ENCODE measurements around the gene ANKRD55.
A peak's percentile ranks its signal among the peaks of the same experiment; 100 is the strongest.
"Not testable (repeated sequence)": the region's sequence is repeated elsewhere in the genome, so short reads cannot be mapped to it uniquely, and the experiment has no call there.

ANKRD55 gene

DNA sequence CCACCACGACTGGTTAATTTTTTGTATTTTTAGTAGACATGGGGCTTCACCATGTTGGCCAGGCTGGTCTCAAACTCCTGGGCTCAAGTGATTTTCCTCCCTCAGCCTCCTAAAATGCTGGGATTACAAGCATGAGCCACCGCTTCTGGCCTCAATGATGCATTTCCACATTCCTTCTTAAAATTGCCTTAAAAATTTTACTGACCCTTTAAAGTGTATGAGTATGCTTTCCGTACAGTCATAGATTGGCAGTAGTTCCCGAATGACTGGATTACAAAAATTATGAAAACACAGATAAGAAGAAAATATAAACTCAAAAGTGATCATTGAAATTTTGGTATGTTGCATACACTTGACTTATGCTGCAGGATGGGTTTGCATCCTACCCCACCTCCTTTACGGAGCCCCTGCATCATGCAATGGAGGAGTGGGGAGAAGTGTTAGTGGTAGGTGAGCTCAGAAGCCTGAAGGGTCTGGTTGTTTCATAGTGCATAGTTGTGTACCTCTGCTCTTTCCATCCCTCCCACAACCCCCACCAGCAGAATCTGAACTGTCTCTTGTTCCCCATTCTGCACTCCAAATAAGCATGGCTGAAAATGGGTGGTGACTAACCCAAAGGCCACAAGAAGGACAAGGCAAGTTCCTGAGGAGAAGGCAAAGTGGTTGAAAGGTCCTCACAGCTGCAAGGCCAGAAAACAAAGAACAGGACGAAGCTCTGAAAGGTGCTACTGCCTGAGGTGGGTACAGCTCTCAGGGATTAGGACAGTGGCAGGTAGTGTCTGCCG is 26.8 kb downstream of the ANKRD55 start:
- DNase-seq, result no peak

DNA sequence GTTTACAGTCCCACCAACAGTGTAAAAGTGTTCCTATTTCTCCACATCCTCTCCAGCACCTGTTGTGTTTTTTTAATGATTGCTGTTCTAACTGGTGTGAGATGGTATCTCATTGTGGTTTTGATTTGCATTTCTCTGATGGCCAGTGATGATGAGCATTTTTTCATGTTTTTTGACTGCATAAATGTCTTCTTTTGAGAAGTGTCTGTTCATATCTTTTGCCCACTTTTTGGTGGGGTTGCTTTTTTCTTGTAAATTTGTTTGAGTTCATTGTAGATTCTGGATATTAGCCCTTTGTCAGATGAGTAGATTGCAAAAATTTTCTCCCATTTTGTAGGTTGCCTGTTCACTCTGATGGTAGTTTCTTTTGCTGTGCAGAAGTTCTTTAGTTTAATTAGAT is 29.2 kb downstream of the ANKRD55 start:
- DNase-seq, result not testable (repeated sequence)

GRCh38 chr5:56202483-56202882 is 30.6 kb downstream of the ANKRD55 start:
- DNase-seq, result no peak

DNA sequence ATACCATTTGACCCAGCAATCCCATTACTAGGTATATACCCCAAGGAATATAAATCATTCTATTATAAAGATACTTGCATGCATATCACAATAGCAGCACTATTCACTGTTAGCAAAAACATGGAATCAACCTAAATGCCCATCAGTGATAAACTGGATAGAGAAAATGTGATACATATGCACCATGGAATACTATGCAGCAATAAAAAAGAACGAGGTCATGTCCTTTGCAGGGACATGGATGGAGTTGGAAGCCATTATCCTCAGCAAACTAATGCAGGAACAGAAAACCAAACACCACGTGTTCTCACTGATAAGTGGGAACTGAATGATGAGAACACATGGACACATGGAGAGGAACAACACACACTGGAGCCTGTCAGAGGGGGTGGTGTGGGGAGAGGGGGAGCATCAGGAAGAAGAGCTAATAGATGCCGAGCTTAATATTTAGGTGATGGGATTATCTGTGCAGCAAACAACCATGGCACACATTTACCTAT is 31.3 kb downstream of the ANKRD55 start:
- not testable (repeated sequence) for DNase-seq

DNA sequence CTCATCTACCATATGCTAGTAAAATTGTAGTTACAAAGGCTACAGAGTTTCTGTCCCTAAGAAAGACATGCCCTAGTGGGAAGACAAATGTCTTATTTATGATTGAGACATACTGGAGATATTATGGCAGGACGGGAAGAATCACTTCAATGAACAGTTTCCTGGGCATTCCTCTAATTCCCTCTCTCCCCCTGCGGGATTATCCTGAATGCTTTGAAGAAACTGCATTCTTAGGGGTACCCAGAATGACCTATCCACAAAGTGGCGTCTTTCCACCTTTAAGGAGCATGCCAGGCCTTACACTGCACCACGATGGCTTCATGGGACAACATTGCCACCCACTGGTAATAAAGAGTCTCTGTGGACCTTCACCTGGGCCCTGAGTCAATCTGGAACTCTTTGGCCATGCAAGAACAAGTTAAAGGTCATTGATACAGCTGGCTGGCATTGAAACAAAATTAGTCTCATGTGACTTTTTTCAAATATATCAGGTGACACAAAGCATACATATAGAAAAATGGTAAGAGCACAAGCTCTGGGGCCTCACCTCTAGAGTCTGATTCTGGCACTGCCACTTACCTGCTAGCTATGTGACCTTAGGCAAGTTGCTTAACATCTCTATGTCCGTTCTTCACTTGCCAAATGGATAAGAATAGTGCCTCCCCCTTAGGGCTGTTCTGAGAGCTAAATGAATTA is 32.0 kb downstream of the ANKRD55 start:
- no peak for DNase-seq

GRCh38 chr5:56195016-56195415 is 38.1 kb downstream of the ANKRD55 start:
- no peak for DNase-seq

- no peak for DNase-seq
These were observed 40.9 kb downstream of the ANKRD55 start for GRCh38 chr5:56192246-56192645.

GRCh38 chr5:56191656-56192055 is 41.5 kb downstream of the ANKRD55 start:
- no peak for DNase-seq

GRCh38 chr5:56190497-56190896 is 42.6 kb downstream of the ANKRD55 start:
- DNase-seq, result no peak

GRCh38 chr5:56185768-56186311 is 47.3 kb downstream of the ANKRD55 start:
- no peak for DNase-seq

- DNase-seq, result no peak
These were observed 49.6 kb downstream of the ANKRD55 start for GRCh38 chr5:56183506-56183905.

- no peak for DNase-seq
These were observed 53.7 kb downstream of the ANKRD55 start for GRCh38 chr5:56179442-56179841.

- DNase-seq, result no peak
These were observed 54.3 kb downstream of the ANKRD55 start for GRCh38 chr5:56178823-56179222.

- DNase-seq, result no peak
These were observed 56.1 kb downstream of the ANKRD55 start for GRCh38 chr5:56176871-56177533.

GRCh38 chr5:56176155-56176798 is 56.9 kb downstream of the ANKRD55 start:
- DNase-seq, result peak; percentile 50

- DNase-seq, result no peak
These were observed 57.6 kb downstream of the ANKRD55 start for GRCh38 chr5:56175488-56175887.

DNA sequence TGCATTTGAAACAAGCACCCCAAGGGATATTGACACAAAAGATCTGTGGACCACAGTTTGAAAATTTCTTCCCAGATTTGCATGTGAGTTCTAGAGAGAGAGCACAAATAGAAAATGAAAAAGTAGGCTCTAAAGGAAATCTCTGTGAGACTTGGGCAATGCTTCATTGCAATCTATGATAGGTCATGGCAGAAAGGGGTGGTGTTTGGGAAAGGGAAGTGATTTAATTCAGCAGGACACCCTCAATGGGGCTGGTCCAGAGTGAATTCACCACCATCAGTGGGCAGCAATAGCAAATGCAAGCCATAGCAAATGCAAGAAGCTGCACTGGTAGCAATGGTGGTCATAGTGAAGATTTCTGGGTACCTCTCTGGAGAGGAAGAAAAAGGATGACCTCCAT is 58.1 kb downstream of the ANKRD55 start:
- no peak for DNase-seq

DNA sequence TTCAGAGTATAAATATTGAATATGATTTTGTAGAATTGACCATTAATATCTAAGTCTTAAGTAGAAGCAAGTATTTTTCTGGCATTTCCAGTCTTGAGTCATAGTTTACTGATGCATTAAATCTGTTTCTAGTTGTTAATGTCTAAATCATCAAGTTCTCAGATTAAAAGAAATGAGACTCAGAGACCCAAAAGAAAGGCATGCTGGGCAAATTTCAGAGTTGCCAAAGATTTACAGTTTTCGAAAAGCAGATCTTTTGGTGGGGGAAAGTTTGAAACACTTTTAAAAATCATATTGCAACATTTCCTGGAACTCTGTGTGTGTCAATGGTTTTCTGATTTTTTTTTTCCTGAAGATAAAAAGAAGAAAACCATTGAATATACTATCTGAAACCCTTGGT is 60.9 kb downstream of the ANKRD55 start:
- no peak for DNase-seq

- no peak for DNase-seq
These were observed 62.6 kb downstream of the ANKRD55 start for GRCh38 chr5:56170557-56170956.

GRCh38 chr5:56169949-56170348 is 63.2 kb downstream of the ANKRD55 start:
- no peak for DNase-seq

GRCh38 chr5:56169281-56169680 is 63.8 kb downstream of the ANKRD55 start:
- no peak for DNase-seq

GRCh38 chr5:56168066-56168478 is 65.1 kb downstream of the ANKRD55 start:
- DNase-seq, result no peak

GRCh38 chr5:56167519-56167918 is 65.6 kb downstream of the ANKRD55 start:
- no peak for DNase-seq

Measured in right forelimb (tissue), 1 donor.